ENCODE measurements around the gene GALNTL6.

GRCh38 chr4:172392741-172393140, 579.5 kb downstream of the GALNTL6 start:
- TF ChIP-seq CTCF (IDR thresholded peaks at IDR 0.05) (no peak), POLR2A (IDR thresholded peaks at IDR 0.05) (no peak)

All from Peyer's patch (tissue), 4 donors.